ENCODE results near the gene CMSS1.

The CMSS1 gene

GRCh38 chr3:99780749-99781148 lies 36.9 kb upstream of the CMSS1 start:
- Histone ChIP-seq H3K27ac (replicated peaks) (no peak overlapping the region), H3K4me3 (replicated peaks; ENCODE audit: insufficient read depth, low read length) (no peak overlapping the region), H3K27me3 (ENCODE audit: insufficient read depth, poor library complexity, severe bottlenecking) (peaks cover 14% of the 10 kb centered on the region)
- no peak for DNase-seq (ENCODE audit: low read depth in 1 of 2, low spot score in 1 of 2)
- TF ChIP-seq, protein P1, sequence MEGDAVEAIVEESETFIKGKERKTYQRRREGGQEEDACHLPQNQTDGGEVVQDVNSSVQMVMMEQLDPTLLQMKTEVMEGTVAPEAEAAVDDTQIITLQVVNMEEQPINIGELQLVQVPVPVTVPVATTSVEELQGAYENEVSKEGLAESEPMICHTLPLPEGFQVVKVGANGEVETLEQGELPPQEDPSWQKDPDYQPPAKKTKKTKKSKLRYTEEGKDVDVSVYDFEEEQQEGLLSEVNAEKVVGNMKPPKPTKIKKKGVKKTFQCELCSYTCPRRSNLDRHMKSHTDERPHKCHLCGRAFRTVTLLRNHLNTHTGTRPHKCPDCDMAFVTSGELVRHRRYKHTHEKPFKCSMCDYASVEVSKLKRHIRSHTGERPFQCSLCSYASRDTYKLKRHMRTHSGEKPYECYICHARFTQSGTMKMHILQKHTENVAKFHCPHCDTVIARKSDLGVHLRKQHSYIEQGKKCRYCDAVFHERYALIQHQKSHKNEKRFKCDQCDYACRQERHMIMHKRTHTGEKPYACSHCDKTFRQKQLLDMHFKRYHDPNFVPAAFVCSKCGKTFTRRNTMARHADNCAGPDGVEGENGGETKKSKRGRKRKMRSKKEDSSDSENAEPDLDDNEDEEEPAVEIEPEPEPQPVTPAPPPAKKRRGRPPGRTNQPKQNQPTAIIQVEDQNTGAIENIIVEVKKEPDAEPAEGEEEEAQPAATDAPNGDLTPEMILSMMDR (IDR thresholded peaks at IDR 0.05; ENCODE audit: insufficient read depth, low read length): no peak
- TF ChIP-seq POLR2AphosphoS5 (IDR thresholded peaks at IDR 0.05; ENCODE audit: low read depth): no peak
- TF ChIP-seq GABPA (IDR thresholded peaks at IDR 0.05; ENCODE audit: low read depth): no peak
- TF ChIP-seq, protein P2, sequence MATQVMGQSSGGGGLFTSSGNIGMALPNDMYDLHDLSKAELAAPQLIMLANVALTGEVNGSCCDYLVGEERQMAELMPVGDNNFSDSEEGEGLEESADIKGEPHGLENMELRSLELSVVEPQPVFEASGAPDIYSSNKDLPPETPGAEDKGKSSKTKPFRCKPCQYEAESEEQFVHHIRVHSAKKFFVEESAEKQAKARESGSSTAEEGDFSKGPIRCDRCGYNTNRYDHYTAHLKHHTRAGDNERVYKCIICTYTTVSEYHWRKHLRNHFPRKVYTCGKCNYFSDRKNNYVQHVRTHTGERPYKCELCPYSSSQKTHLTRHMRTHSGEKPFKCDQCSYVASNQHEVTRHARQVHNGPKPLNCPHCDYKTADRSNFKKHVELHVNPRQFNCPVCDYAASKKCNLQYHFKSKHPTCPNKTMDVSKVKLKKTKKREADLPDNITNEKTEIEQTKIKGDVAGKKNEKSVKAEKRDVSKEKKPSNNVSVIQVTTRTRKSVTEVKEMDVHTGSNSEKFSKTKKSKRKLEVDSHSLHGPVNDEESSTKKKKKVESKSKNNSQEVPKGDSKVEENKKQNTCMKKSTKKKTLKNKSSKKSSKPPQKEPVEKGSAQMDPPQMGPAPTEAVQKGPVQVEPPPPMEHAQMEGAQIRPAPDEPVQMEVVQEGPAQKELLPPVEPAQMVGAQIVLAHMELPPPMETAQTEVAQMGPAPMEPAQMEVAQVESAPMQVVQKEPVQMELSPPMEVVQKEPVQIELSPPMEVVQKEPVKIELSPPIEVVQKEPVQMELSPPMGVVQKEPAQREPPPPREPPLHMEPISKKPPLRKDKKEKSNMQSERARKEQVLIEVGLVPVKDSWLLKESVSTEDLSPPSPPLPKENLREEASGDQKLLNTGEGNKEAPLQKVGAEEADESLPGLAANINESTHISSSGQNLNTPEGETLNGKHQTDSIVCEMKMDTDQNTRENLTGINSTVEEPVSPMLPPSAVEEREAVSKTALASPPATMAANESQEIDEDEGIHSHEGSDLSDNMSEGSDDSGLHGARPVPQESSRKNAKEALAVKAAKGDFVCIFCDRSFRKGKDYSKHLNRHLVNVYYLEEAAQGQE (IDR thresholded peaks at IDR 0.05; ENCODE audit: insufficient replicate concordance, low read depth): no peak
- no peak for TF ChIP-seq SPI1 (IDR thresholded peaks at IDR 0.05; ENCODE audit: borderline replicate concordance, low read depth)

DNA sequence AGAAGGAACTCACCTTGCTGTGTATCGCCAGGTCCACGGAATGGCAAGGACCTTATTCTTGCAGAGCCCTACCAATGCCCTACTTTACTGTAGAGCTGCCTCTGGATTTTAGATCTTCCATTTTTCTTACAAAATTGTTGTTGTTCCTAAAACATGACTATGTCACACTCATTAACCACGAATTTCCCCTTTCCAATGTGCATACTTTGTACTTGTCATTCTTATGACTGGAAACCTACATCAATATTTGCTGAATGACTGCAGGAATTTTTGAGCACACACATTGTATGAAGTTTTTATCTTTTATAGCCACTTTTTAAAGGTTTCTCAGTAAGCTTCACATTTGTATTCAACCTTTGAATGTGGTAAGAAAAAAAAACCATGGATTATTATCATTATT lies 35.9 kb upstream of the CMSS1 start:
- peaks cover 14% of the 10 kb centered on the region for H3K27me3 ChIP-seq (ENCODE audit: insufficient read depth, poor library complexity, severe bottlenecking)
- DNase-seq (ENCODE audit: low read depth in 1 of 2, low spot score in 1 of 2): no peak
- no peak overlapping the region for H3K27ac ChIP-seq (replicated peaks)
- TF ChIP-seq, protein P1 (IDR thresholded peaks at IDR 0.05; ENCODE audit: insufficient read depth, low read length): no peak
- TF ChIP-seq SPI1 (IDR thresholded peaks at IDR 0.05; ENCODE audit: borderline replicate concordance, low read depth) (no peak), GABPA (IDR thresholded peaks at IDR 0.05; ENCODE audit: low read depth) (no peak), POLR2AphosphoS5 (IDR thresholded peaks at IDR 0.05; ENCODE audit: low read depth) (no peak)
- TF ChIP-seq, protein P2 (IDR thresholded peaks at IDR 0.05; ENCODE audit: insufficient replicate concordance, low read depth): no peak
- H3K4me3 ChIP-seq (replicated peaks; ENCODE audit: insufficient read depth, low read length): no peak overlapping the region

DNA sequence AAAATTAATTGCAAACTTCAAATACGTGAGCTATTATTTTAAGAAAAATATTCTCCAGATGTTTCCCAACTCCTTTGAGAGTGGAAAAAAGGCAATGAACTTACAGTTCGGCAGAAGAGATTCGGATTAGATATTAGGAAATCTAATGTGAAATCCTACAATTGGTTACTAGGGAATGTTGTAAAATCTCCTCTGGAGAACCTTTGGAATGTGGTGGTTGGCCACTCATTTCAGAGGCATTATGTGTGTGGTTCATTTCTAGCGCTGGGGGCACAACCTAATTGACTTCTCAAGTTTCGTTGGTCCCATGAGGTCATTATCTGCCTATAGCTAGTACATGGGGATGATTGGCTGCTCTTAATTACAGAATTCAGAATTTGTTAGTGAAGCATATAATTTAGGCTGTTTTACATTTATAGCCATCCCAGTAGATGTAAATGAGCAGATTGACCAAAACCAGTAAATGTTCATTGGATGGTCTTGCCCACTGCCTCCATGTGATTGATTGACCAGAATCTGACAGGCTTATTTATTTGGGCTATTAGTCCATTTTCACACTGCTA lies 34.6 kb upstream of the CMSS1 start:
- no peak overlapping the region for H3K4me3 ChIP-seq (replicated peaks; ENCODE audit: insufficient read depth, low read length)
- no peak overlapping the region for H3K27ac ChIP-seq (replicated peaks)
- H3K27me3 ChIP-seq (ENCODE audit: insufficient read depth, poor library complexity, severe bottlenecking): peaks cover 3% of the 10 kb centered on the region
- DNase-seq (ENCODE audit: low read depth in 1 of 2, low spot score in 1 of 2): no peak
- TF ChIP-seq, protein P1 (IDR thresholded peaks at IDR 0.05; ENCODE audit: insufficient read depth, low read length): no peak
- TF ChIP-seq SPI1 (IDR thresholded peaks at IDR 0.05; ENCODE audit: borderline replicate concordance, low read depth) (no peak), GABPA (IDR thresholded peaks at IDR 0.05; ENCODE audit: low read depth) (no peak), POLR2AphosphoS5 (IDR thresholded peaks at IDR 0.05; ENCODE audit: low read depth) (no peak)
- TF ChIP-seq, protein P2 (IDR thresholded peaks at IDR 0.05; ENCODE audit: insufficient replicate concordance, low read depth): no peak
